Mesenchymal stem cell (in vitro differentiated cells and primary cell): Measurements from ENCODE around the gene ANKRD6.
A peak's percentile ranks its signal among the peaks of the same experiment; 100 is the strongest.

Source experiments
- DNase-seq: peaks from one replicate; pipeline ENCODE4 v3.0.0-alpha.2; 2013
- H2AFZ ChIP-seq: one replicate; pipeline ENCODE4 v1.6.1; 2013; ENCODE audit warnings: low read depth, mild to moderate bottlenecking, control low read depth, inconsistent platforms, low read length, moderate library complexity
- H2AK5ac ChIP-seq: 2 replicates; pipeline ENCODE4 v1.6.1; 2013; ENCODE audit warnings: low read length, moderate library complexity, mild to moderate bottlenecking, inconsistent platforms; ENCODE audit not compliant: severe bottlenecking
- H2BK120ac ChIP-seq: one replicate; pipeline ENCODE4 v1.6.1; 2013; ENCODE audit warnings: low read depth, mild to moderate bottlenecking, inconsistent platforms, low read length, moderate library complexity
- H2BK12ac ChIP-seq, 2 experiments: one replicate each; pipeline ENCODE4 v1.6.1; 2013; ENCODE audit warnings: inconsistent platforms in 2 of 2, low read length in 2 of 2, mild to moderate bottlenecking in 2 of 2, moderate library complexity in 2 of 2, control low read depth in 1 of 2
- H2BK15ac ChIP-seq: one replicate; pipeline ENCODE4 v1.6.1; 2013; ENCODE audit warnings: mild to moderate bottlenecking, low read depth, inconsistent platforms; ENCODE audit not compliant: poor library complexity, severe bottlenecking
- H2BK5ac ChIP-seq: 2 replicates; pipeline ENCODE4 v1.6.1; 2013; ENCODE audit warnings: low read depth, mild to moderate bottlenecking, low read length, control low read depth, inconsistent platforms; ENCODE audit not compliant: poor library complexity, severe bottlenecking
- H3K14ac ChIP-seq, 2 experiments: one replicate each; pipeline ENCODE4 v1.6.1; 2013; ENCODE audit warnings: inconsistent platforms in 2 of 2, low read length in 2 of 2, control low read depth in 1 of 2, mild to moderate bottlenecking in 1 of 2, moderate library complexity in 1 of 2
- H3K18ac ChIP-seq, 2 experiments: one replicate each; pipeline ENCODE4 v1.6.1; 2013; ENCODE audit warnings: inconsistent platforms in 2 of 2, low read length in 2 of 2, control low read depth in 1 of 2, low read depth in 1 of 2, mild to moderate bottlenecking in 1 of 2
- H3K23ac ChIP-seq, 2 experiments: one replicate each; pipeline ENCODE4 v1.6.1; 2013; ENCODE audit warnings: inconsistent platforms in 2 of 2, low read length in 2 of 2, mild to moderate bottlenecking in 2 of 2, moderate library complexity in 2 of 2, control low read depth in 1 of 2
- H3K27ac ChIP-seq: 2 replicates; pipeline ENCODE4 v1.5.1; 2013; ENCODE audit warnings: mild to moderate bottlenecking, moderate library complexity, low read length, control low read depth, inconsistent platforms; ENCODE audit not compliant: poor library complexity, severe bottlenecking
- H3K27me3 ChIP-seq, 2 experiments: 2 replicates each; pipeline versions ENCODE4 v1.6.1 to v1.7.0; 2013; ENCODE audit warnings: low read length in 2 of 2, mild to moderate bottlenecking in 2 of 2, moderate library complexity in 2 of 2, control low read depth in 1 of 2, inconsistent platforms in 1 of 2; ENCODE audit not compliant: control insufficient read depth in 1 of 2, insufficient read depth in 1 of 2
- H3K36me3 ChIP-seq, 2 experiments: 2 replicates each; pipeline versions ENCODE4 v1.6.1 to v1.7.0; 2013; ENCODE audit warnings: low read length in 2 of 2, control low read depth in 1 of 2, inconsistent platforms in 1 of 2, low read depth in 1 of 2, mild to moderate bottlenecking in 1 of 2; ENCODE audit not compliant: insufficient read depth in 2 of 2, control insufficient read depth in 1 of 2
- H3K4ac ChIP-seq, 2 experiments: one replicate each; pipeline ENCODE4 v1.6.1; 2013; ENCODE audit warnings: inconsistent platforms in 2 of 2, low read length in 2 of 2, mild to moderate bottlenecking in 2 of 2, moderate library complexity in 2 of 2, control low read depth in 1 of 2, low read depth in 1 of 2
- H3K4me1 ChIP-seq: 2 replicates; pipeline ENCODE4 v1.6.1; 2013; ENCODE audit warnings: low read depth, low read length, control low read depth; ENCODE audit not compliant: control insufficient read depth, insufficient read depth
- H3K4me2 ChIP-seq: 2 replicates; pipeline ENCODE4 v1.6.1; 2013; ENCODE audit warnings: low read length, mild to moderate bottlenecking, inconsistent platforms; ENCODE audit not compliant: poor library complexity, severe bottlenecking
- H3K4me3 ChIP-seq, 2 experiments: 2 replicates each; pipeline versions ENCODE4 v1.5.1 to v1.7.0; 2013; ENCODE audit warnings: low read length in 2 of 2, mild to moderate bottlenecking in 2 of 2, control low read depth in 1 of 2, low read depth in 1 of 2; ENCODE audit not compliant: insufficient read depth in 1 of 2
- H3K79me1 ChIP-seq: replicated peaks from 2 replicates; pipeline ENCODE4 v1.6.1; 2013; ENCODE audit warnings: mild to moderate bottlenecking, control low read depth, low read length, inconsistent platforms; ENCODE audit not compliant: poor library complexity, severe bottlenecking
- H3K9ac ChIP-seq: 2 replicates; pipeline ENCODE4 v1.7.0; 2013; ENCODE audit warnings: mild to moderate bottlenecking, low read length, moderate library complexity
- H3K9me3 ChIP-seq: 2 replicates; pipeline ENCODE4 v1.7.0; 2013; ENCODE audit warnings: mild to moderate bottlenecking, low read length; ENCODE audit not compliant: control insufficient read depth
- H4K8ac ChIP-seq: one replicate; pipeline ENCODE4 v1.6.1; 2013; ENCODE audit warnings: inconsistent platforms, mild to moderate bottlenecking, low read length, moderate library complexity
- H4K91ac ChIP-seq: one replicate; pipeline ENCODE4 v1.6.1; 2013; ENCODE audit warnings: mild to moderate bottlenecking, low read length, inconsistent platforms
- WGBS: methylation state at CpG from one replicate; pipeline ENCODE4 v1.1.7; 2013; ENCODE audit warnings: mixed read lengths; 5-methylcytosine and 5-hydroxymethylcytosine counted together

The ANKRD6 gene

DNA sequence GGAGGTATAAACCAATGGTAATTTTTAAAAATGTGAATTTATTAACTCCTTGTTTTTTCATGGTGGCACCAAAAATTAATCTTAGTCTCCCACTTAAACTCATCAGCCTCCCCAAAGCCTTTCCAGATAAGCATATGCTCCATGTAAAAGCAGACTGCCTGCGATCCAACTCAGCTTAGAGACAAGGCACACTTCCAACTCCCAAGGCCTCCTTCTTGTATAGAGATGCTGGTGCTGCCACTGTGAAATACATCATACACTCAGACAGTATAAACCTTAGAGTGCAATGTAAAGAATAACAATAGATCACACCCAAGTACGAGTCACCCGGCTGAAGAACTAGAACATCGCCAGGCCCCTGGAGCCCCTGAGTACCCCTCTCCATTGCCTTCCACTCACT lies 2.0 kb downstream of the ANKRD6 start:
- H3K9ac ChIP-seq: no peak overlapping the region
- no peak overlapping the region for H3K27ac ChIP-seq
- H2AFZ ChIP-seq: no peak overlapping the region
- H2BK15ac ChIP-seq: no peak overlapping the region
- DNase-seq: no peak
- peaks cover 7 to 12% of the 10 kb centered on the region in 2 experiments for H3K27me3 ChIP-seq
- H2BK120ac ChIP-seq: no peak overlapping the region
- H3K14ac ChIP-seq: no peak overlapping the region
- H2BK12ac ChIP-seq: no peak overlapping the region
- 95% methylated on average over 4 of the region's 4 CpGs for WGBS
- H3K36me3 ChIP-seq: no peaks in the 10 kb centered on the region
- no peak overlapping the region for H3K4me3 ChIP-seq
- no peak overlapping the region for H2BK5ac ChIP-seq
- no peak overlapping the region for H4K8ac ChIP-seq
- H3K23ac ChIP-seq: no peak overlapping the region
- H3K9me3 ChIP-seq: no peaks in the 10 kb centered on the region
- H3K4me1 ChIP-seq: peaks cover 10% of the 10 kb centered on the region
- H2AK5ac ChIP-seq: no peak overlapping the region
- no peak overlapping the region for H3K18ac ChIP-seq
- no peaks in the 10 kb centered on the region for H3K79me1 ChIP-seq
- H3K4me2 ChIP-seq: no peak overlapping the region
- no peak overlapping the region for H3K4ac ChIP-seq
- no peak overlapping the region for H4K91ac ChIP-seq

DNA sequence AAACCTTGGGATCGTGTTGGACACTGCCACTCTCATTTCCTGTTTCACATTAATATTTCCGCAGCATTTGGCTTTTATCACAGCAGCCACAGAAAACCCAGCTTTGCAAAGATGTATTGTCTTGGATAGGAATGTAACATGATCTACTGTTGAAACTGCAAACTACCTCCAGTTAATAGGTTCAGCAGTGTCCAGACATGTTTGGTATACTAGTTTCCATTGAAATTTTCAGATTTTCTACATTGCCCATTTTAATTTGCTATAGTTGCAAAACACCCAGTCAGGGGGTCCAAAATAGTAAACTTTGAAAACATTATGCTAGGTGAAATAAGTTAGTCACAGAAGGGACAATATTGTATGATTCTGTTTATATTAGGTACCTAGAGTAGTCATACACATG lies 3.3 kb downstream of the ANKRD6 start:
- Histone ChIP-seq H3K18ac (no peak overlapping the region), H3K4me2 (no peak overlapping the region), H2BK12ac (no peak overlapping the region), H3K27ac (no peak overlapping the region), H3K79me1 (no peaks in the 10 kb centered on the region), H2BK5ac (no peak overlapping the region), H3K27me3 (peaks cover 0 to 4% of the 10 kb centered on the region in 2 experiments), H3K4ac (no peak overlapping the region), H3K23ac (no peak overlapping the region), H3K4me1 (peaks cover 10% of the 10 kb centered on the region), H3K36me3 (no peaks in the 10 kb centered on the region), H2BK120ac (no peak overlapping the region), H3K9ac (peak overlapping the region; percentile 50), H2AK5ac (no peak overlapping the region), H4K91ac (no peak overlapping the region), H2BK15ac (no peak overlapping the region), H3K9me3 (no peaks in the 10 kb centered on the region), H4K8ac (no peak overlapping the region), H2AFZ (no peak overlapping the region), H3K14ac (no peak overlapping the region), H3K4me3 (no peak overlapping the region)
- 96% methylated on average over 2 of the region's 2 CpGs for whole genome bisulfite sequencing
- no peak for DNase-seq

DNA sequence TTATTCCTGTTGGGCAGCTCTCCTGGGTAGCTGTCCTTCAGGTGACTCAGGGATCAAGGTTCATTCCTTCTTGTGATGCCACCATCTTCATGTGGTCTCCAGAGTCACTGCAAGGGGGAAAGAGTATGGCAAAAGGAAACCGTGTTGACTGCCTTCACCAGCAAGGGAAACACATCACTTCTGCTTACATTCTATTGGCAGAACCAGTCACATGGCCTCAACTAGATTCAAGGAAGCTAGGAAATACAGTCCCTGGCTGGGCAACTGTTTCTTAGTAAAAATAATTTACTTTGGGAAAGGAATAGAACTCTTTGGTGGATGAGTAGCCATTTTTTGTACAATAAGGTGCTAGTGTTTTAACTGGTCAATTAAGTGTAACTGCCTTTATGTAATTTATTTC lies 5.3 kb downstream of the ANKRD6 start:
- no peaks in the 10 kb centered on the region for H3K79me1 ChIP-seq
- no peak overlapping the region for H2BK12ac ChIP-seq
- no peak overlapping the region for H4K8ac ChIP-seq
- H3K9me3 ChIP-seq: no peaks in the 10 kb centered on the region
- no peak overlapping the region for H3K14ac ChIP-seq
- no peak overlapping the region for H4K91ac ChIP-seq
- no CpG with 5 or more reads among the region's 1 CpG for WGBS
- H3K4me1 ChIP-seq: peaks cover 6% of the 10 kb centered on the region
- H3K4me3 ChIP-seq: no peak overlapping the region
- H2AFZ ChIP-seq: no peak overlapping the region
- H2BK15ac ChIP-seq: no peak overlapping the region
- peaks cover 0 to 4% of the 10 kb centered on the region in 2 experiments for H3K27me3 ChIP-seq
- no peak overlapping the region for H3K18ac ChIP-seq
- no peak overlapping the region for H2BK120ac ChIP-seq
- no peak overlapping the region for H2BK5ac ChIP-seq
- no peak overlapping the region for H3K23ac ChIP-seq
- H3K9ac ChIP-seq: no peak overlapping the region
- DNase-seq: no peak
- no peak overlapping the region for H2AK5ac ChIP-seq
- no peak overlapping the region for H3K27ac ChIP-seq
- H3K4me2 ChIP-seq: no peak overlapping the region
- H3K36me3 ChIP-seq: no peaks in the 10 kb centered on the region
- H3K4ac ChIP-seq: no peak overlapping the region

- no peaks in the 10 kb centered on the region for H3K79me1 ChIP-seq
- no CpG with 5 or more reads among the region's 2 CpGs for WGBS
- no peak overlapping the region for H3K4me3 ChIP-seq
- H3K4me2 ChIP-seq: no peak overlapping the region
- H2BK120ac ChIP-seq: no peak overlapping the region
- no peak overlapping the region for H4K8ac ChIP-seq
- H3K18ac ChIP-seq: no peak overlapping the region
- H2AFZ ChIP-seq: no peak overlapping the region
- no peaks in the 10 kb centered on the region for H3K27me3 ChIP-seq
- H2AK5ac ChIP-seq: no peak overlapping the region
- H3K36me3 ChIP-seq: no peaks in the 10 kb centered on the region
- H3K23ac ChIP-seq: no peak overlapping the region
- no peak for DNase-seq
- no peak overlapping the region for H3K27ac ChIP-seq
- H2BK12ac ChIP-seq: no peak overlapping the region
- no peak overlapping the region for H3K4ac ChIP-seq
- no peak overlapping the region for H3K14ac ChIP-seq
- no peak overlapping the region for H2BK5ac ChIP-seq
- H3K9me3 ChIP-seq: no peaks in the 10 kb centered on the region
- H3K9ac ChIP-seq: no peak overlapping the region
- H2BK15ac ChIP-seq: no peak overlapping the region
- no peaks in the 10 kb centered on the region for H3K4me1 ChIP-seq
- H4K91ac ChIP-seq: no peak overlapping the region
These were observed 6.1 kb downstream of the ANKRD6 start for GRCh38 chr6:89439014-89439413.
